Urothelium cell line (cell line): ENCODE measurements around the gene TALDO1.
"Not testable (repeated sequence)": the region's sequence is repeated elsewhere in the genome, so short reads cannot be mapped to it uniquely, and the experiment has no call there.

Source experiments
- DNase-seq: peaks from one replicate; pipeline ENCODE4 v3.0.0; 2011; ENCODE audit warnings: low spot score, mixed read lengths
- FAIRE-seq: peaks from 2 replicates; lab custom pipeline; 2011; peaks lifted over from hg19 to GRCh38; lab: Jason Lieb, UNC

TALDO1 gene

GRCh38 chr11:733072-733471, 14.2 kb upstream of the TALDO1 start:
- FAIRE-seq (no peak), DNase-seq (no peak)

- not testable (repeated sequence) for FAIRE-seq, DNase-seq
Measured at GRCh38 chr11:734541-734940, 12.7 kb upstream of the TALDO1 start.

- DNase-seq (no peak), FAIRE-seq (no peak)
Measured at GRCh38 chr11:737366-737765, 9.9 kb upstream of the TALDO1 start.

GRCh38 chr11:737899-738298, 9.4 kb upstream of the TALDO1 start:
- DNase-seq, FAIRE-seq: not testable (repeated sequence)

- DNase-seq (no peak), FAIRE-seq (no peak)
Measured at GRCh38 chr11:742156-742546, 5.1 kb upstream of the TALDO1 start.

- FAIRE-seq: no peak
Measured at GRCh38 chr11:742571-743201, 4.6 kb upstream of the TALDO1 start.

GRCh38 chr11:745428-745827, 1.8 kb upstream of the TALDO1 start:
- no peak for FAIRE-seq
- no peak for DNase-seq

More at GRCh38 chr11:742571-743201, 4.6 kb upstream of the TALDO1 start:
- DNase-seq: no peak

- FAIRE-seq (no peak), DNase-seq (no peak)
Measured at GRCh38 chr11:746289-747157, 741 bp upstream of the TALDO1 start.

GRCh38 chr11:748007-748359, 719 bp downstream of the TALDO1 start:
- DNase-seq (no peak), FAIRE-seq (no peak)

- no peak for DNase-seq
- FAIRE-seq: no peak
Measured at GRCh38 chr11:749731-750130, 2.5 kb downstream of the TALDO1 start.

- DNase-seq (no peak), FAIRE-seq (no peak)
Measured at GRCh38 chr11:760236-760635, 13.0 kb downstream of the TALDO1 start.

- FAIRE-seq (no peak), DNase-seq (no peak)
Measured at GRCh38 chr11:761526-762108, 14.4 kb downstream of the TALDO1 start.

- DNase-seq (peak; percentile 38), FAIRE-seq (no peak)
Measured at GRCh38 chr11:762421-763072, 15.3 kb downstream of the TALDO1 start.

- FAIRE-seq: no peak
Measured at GRCh38 chr11:763073-763463, 15.8 kb downstream of the TALDO1 start.

GRCh38 chr11:763549-764321, 16.5 kb downstream of the TALDO1 start:
- DNase-seq (no peak), FAIRE-seq (no peak)

More at GRCh38 chr11:763073-763463, 15.8 kb downstream of the TALDO1 start:
- DNase-seq: no peak

GRCh38 chr11:764322-765024, 17.2 kb downstream of the TALDO1 start:
- no peak for DNase-seq

GRCh38 chr11:765025-765801, 17.9 kb downstream of the TALDO1 start:
- no peak for FAIRE-seq

More at GRCh38 chr11:764322-765024, 17.2 kb downstream of the TALDO1 start:
- no peak for FAIRE-seq

GRCh38 chr11:765802-766091, 18.5 kb downstream of the TALDO1 start:
- DNase-seq (no peak), FAIRE-seq (no peak)

More at GRCh38 chr11:765025-765801, 17.9 kb downstream of the TALDO1 start:
- DNase-seq: peak; percentile 50
